ENCODE measurements around the gene SLC30A3. TPM values are rescaled to one million over a fixed set of nuclear protein-coding genes. Genes with fewer than 3 reads are reported as not detected.

The SLC30A3 gene
- total and polyA plus RNA-seq, 2 of the 13 experiments (the other 11 are each of a cell fraction or from before 2014, with no cell fraction given) = 0.38 to 0.79 TPM

- no peak for TF ChIP-seq ARID5B (CRISPR knock-in tag; IDR thresholded peaks at IDR 0.05)
- TF ChIP-seq, protein P1, sequence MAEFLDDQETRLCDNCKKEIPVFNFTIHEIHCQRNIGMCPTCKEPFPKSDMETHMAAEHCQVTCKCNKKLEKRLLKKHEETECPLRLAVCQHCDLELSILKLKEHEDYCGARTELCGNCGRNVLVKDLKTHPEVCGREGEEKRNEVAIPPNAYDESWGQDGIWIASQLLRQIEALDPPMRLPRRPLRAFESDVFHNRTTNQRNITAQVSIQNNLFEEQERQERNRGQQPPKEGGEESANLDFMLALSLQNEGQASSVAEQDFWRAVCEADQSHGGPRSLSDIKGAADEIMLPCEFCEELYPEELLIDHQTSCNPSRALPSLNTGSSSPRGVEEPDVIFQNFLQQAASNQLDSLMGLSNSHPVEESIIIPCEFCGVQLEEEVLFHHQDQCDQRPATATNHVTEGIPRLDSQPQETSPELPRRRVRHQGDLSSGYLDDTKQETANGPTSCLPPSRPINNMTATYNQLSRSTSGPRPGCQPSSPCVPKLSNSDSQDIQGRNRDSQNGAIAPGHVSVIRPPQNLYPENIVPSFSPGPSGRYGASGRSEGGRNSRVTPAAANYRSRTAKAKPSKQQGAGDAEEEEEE (CRISPR knock-in tag; IDR thresholded peaks at IDR 0.05; ENCODE audit: borderline replicate concordance) = no peak
- no peak for TF ChIP-seq GRHL1 (CRISPR knock-in tag; conservative IDR thresholded peaks at IDR 0.05)
- no peak for TF ChIP-seq ATF7-NPFF (CRISPR knock-in tag; IDR thresholded peaks at IDR 0.05; ENCODE audit: low read depth)
- no peak for TF ChIP-seq PITX1 (CRISPR knock-in tag; IDR thresholded peaks at IDR 0.05)
- TF ChIP-seq RFXANK (CRISPR knock-in tag; IDR thresholded peaks at IDR 0.05) = no peak
These were observed 17.7 kb downstream of the SLC30A3 start (continued) for GRCh38 chr2:27245116-27245515.
